BE2C (cell line): Measurements from ENCODE around the gene RAMAC.
A peak's percentile ranks its signal among the peaks of the same experiment; 100 is the strongest.

Experiments used
- DNase-seq: peaks from one replicate; pipeline ENCODE4 v3.0.0-alpha.2; 2020
- H3K27me3 ChIP-seq: fragments of 250-450 bp; sonication (Bioruptor Pico); 2 replicates; pipeline ENCODE4 v1.5.1; 2020; ENCODE audit warnings: mild to moderate bottlenecking
- H3K36me3 ChIP-seq: fragments of 250-450 bp; sonication (Bioruptor Pico); 2 replicates; pipeline ENCODE4 v1.5.1; 2020; ENCODE audit warnings: mild to moderate bottlenecking
- H3K4me1 ChIP-seq: fragments of 250-450 bp; sonication (Bioruptor Pico); 2 replicates; pipeline ENCODE4 v1.5.1; 2020
- H3K4me3 ChIP-seq: 2 replicates; pipeline ENCODE4 v1.5.1; 2011; ENCODE audit warnings: low read depth, low read length
- H3K9me3 ChIP-seq: fragments of 250-450 bp; sonication (Bioruptor Pico); 2 replicates; pipeline ENCODE4 v1.5.1; 2020
- CTCF ChIP-seq: IDR thresholded peaks from 2 replicates; pipeline ENCODE4 v1.5.1; 2012; ENCODE audit warnings: mild to moderate bottlenecking, low read depth, low read length

Gene RAMAC

GRCh38 chr15:82980981-82981380 is 5.0 kb upstream of the RAMAC start:
- no peaks in the 10 kb centered on the region for H3K36me3 ChIP-seq
- no peaks in the 10 kb centered on the region for H3K9me3 ChIP-seq
- DNase-seq: no peak
- no peak for TF ChIP-seq CTCF
- no peak overlapping the region for H3K4me3 ChIP-seq
- H3K27me3 ChIP-seq: no peaks in the 10 kb centered on the region
- H3K4me1 ChIP-seq: no peaks in the 10 kb centered on the region

GRCh38 chr15:82986442-82986780 is 401 bp downstream of the RAMAC start:
- TF ChIP-seq CTCF: no peak
- H3K4me3 ChIP-seq: peak overlapping the region; percentile 78
- no peak for DNase-seq
- H3K36me3 ChIP-seq: peaks cover 24% of the 10 kb centered on the region
- no peaks in the 10 kb centered on the region for H3K27me3 ChIP-seq
- no peaks in the 10 kb centered on the region for H3K9me3 ChIP-seq
- H3K4me1 ChIP-seq: no peaks in the 10 kb centered on the region; the same call in 1 of the 2 replicates

- H3K9me3 ChIP-seq: no peaks in the 10 kb centered on the region
- no peaks in the 10 kb centered on the region for H3K27me3 ChIP-seq
- no peak overlapping the region for H3K4me3 ChIP-seq
- no peak for TF ChIP-seq CTCF
- no peak for DNase-seq
- no peaks in the 10 kb centered on the region for H3K4me1 ChIP-seq
- peaks cover 24% of the 10 kb centered on the region for H3K36me3 ChIP-seq
Measured at GRCh38 chr15:82992436-82992998, 6.5 kb downstream of the RAMAC start.

GRCh38 chr15:82993144-82993543 is 7.1 kb downstream of the RAMAC start:
- no peak for TF ChIP-seq CTCF
- Histone ChIP-seq H3K36me3 (peaks cover 23% of the 10 kb centered on the region), H3K9me3 (no peaks in the 10 kb centered on the region), H3K27me3 (no peaks in the 10 kb centered on the region), H3K4me3 (no peak overlapping the region), H3K4me1 (no peaks in the 10 kb centered on the region)
- DNase-seq: no peak

GRCh38 chr15:82995076-82995475 is 9.1 kb downstream of the RAMAC start:
- H3K27me3 ChIP-seq: no peaks in the 10 kb centered on the region; the same call in 1 of the 2 replicates
- H3K9me3 ChIP-seq: no peaks in the 10 kb centered on the region
- no peaks in the 10 kb centered on the region; the same call in 1 of the 2 replicates for H3K4me1 ChIP-seq
- H3K36me3 ChIP-seq: peaks cover 10% of the 10 kb centered on the region
- DNase-seq: no peak
- no peak overlapping the region for H3K4me3 ChIP-seq
- no peak for TF ChIP-seq CTCF

- Histone ChIP-seq H3K4me1 (no peaks in the 10 kb centered on the region; the same call in 1 of the 2 replicates), H3K27me3 (no peaks in the 10 kb centered on the region; the same call in 1 of the 2 replicates), H3K9me3 (no peaks in the 10 kb centered on the region), H3K36me3 (peaks cover 6% of the 10 kb centered on the region), H3K4me3 (no peak overlapping the region)
- TF ChIP-seq CTCF: no peak
- no peak for DNase-seq
Measured at GRCh38 chr15:82995938-82996337, 9.9 kb downstream of the RAMAC start.
